Activated CD8-positive, alpha-beta memory T cell treated with anti-CD3 and anti-CD28 coated beads, Interleukin-2, amount 50 U/mL, for 4 hours (primary cell): ENCODE data around the gene SIDT2.

Experiments
- DNase-seq: peaks from one replicate; pipeline ENCODE4 v3.0.0-alpha.2; 2020

SIDT2 gene

GRCh38 chr11:117189941-117190544 is 11.5 kb downstream of the SIDT2 start:
- DNase-seq, result no peak

GRCh38 chr11:117191680-117192400 is 13.3 kb downstream of the SIDT2 start:
- no peak for DNase-seq

DNA sequence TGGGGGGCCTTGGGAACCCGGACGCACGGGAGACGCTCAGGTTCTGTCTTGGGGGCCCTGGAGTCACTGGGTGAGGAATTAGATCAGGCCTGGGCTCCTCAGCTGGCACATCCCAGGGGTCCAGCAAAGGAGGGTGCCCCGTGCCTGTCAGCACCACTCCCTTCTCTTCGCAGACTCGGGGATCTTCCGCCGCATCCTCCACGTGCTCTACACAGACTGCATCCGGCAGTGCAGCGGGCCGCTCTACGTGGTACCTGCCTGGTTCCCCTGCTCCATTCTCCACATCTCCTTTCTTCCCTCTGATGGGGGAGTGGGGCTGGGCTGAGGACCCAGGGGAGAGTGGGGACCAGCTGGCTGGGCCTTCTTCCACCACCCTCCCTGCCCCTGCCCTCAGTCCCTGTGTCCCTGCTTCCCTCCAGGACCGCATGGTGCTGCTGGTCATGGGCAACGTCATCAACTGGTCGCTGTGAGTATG is 13.9 kb downstream of the SIDT2 start:
- DNase-seq, result no peak

DNA sequence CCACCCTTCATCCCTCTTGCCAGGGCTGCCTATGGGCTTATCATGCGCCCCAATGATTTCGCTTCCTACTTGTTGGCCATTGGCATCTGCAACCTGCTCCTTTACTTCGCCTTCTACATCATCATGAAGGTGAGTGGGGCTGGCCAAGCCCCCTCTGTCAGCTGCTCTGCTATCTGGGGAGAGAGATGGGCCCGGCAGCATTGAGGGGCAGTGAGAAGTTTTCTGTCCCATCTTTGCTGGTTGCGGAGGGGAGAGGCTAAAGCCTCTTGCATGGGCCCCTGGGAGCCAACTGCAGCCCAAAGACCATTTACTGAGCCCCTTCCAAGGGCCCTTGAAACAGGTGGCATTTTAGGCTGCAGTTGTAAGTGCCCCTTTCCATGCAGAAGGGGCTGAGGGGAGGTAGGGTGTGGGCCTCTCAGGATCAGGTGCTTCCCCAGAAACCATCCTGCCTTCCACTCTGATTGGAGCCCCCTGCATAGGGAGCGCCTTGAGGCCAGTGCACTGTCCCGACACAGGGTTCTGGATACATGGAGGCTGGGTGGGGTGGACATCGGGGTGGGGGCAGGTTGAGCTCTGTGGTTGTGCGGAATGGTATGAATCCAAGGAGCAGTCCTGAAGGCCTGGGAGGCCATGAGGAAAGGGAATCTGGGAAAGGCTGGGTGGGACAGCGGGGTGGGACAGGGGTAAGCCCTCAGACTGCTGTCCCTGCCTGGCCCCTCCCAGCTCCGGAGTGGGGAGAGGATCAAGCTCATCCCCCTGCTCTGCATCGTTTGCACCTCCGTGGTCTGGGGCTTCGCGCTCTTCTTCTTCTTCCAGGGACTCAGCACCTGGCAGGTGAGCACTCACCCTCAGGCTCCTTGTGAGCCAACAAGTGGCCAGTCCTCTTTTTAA is 14.8 kb downstream of the SIDT2 start:
- DNase-seq, result no peak

GRCh38 chr11:117194267-117194666 is 15.7 kb downstream of the SIDT2 start:
- no peak for DNase-seq

DNA sequence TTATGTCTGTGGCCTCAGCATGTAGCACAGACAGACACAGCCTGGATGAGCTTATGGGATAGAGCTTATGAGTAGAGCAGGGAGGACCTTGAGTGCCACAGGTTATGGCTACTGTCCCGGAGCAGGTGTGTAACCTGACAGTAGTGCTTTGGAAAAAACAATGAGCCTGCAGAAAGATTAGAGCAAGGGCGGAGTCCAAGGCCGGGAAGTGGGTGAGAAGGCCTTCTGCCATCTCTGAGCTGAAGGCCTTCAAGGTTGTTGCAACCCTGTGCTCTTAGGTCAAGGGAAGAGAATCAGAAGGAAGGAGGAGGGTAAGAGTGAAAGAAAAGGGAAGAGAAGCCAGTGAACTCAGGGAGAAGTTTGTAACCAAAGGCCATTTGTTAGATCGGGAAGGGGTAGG is 16.7 kb downstream of the SIDT2 start:
- no peak for DNase-seq

DNA sequence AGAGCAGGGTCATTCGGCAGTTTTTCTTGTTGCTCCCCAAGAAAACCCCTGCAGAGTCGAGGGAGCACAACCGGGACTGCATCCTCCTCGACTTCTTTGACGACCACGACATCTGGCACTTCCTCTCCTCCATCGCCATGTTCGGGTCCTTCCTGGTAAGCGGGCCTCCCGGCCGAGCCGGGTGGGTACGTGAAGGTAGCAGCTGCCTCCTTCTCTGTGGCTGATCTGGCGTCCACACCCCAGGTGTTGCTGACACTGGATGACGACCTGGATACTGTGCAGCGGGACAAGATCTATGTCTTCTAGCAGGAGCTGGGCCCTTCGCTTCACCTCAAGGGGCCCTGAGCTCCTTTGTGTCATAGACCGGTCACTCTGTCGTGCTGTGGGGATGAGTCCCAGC is 17.2 kb downstream of the SIDT2 start:
- no peak for DNase-seq

DNA sequence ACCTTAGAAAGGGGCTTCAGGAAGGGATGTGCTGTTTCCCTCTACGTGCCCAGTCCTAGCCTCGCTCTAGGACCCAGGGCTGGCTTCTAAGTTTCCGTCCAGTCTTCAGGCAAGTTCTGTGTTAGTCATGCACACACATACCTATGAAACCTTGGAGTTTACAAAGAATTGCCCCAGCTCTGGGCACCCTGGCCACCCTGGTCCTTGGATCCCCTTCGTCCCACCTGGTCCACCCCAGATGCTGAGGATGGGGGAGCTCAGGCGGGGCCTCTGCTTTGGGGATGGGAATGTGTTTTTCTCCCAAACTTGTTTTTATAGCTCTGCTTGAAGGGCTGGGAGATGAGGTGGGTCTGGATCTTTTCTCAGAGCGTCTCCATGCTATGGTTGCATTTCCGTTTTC is 18.5 kb downstream of the SIDT2 start:
- no peak for DNase-seq

GRCh38 chr11:117197516-117198456 is 19.2 kb downstream of the SIDT2 start:
- no peak for DNase-seq

GRCh38 chr11:117198613-117199012 is 20.1 kb downstream of the SIDT2 start:
- no peak for DNase-seq

DNA sequence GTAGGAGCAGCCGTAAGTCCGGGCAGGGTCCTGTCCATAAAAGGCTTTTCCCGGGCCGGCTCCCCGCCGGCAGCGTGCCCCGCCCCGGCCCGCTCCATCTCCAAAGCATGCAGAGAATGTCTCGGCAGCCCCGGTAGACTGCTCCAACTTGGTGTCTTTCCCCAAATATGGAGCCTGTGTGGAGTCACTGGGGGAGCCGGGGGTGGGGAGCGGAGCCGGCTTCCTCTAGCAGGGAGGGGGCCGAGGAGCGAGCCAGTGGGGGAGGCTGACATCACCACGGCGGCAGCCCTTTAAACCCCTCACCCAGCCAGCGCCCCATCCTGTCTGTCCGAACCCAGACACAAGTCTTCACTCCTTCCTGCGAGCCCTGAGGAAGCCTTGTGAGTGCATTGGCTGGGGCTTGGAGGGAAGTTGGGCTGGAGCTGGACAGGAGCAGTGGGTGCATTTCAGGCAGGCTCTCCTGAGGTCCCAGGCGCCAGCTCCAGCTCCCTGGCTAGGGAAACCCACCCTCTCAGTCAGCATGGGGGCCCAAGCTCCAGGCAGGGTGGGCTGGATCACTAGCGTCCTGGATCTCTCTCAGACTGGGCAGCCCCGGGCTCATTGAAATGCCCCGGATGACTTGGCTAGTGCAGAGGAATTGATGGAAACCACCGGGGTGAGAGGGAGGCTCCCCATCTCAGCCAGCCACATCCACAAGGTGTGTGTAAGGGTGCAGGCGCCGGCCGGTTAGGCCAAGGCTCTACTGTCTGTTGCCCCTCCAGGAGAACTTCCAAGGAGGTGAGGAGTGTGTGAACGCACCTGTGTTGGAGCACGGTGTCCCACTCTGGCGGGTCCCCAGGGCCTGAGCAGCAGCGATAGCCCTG is 20.7 kb downstream of the SIDT2 start, which contains the start of gene TAGLN:
Gene TAGLN (plus strand): TSS at position 318 of the 863 bp plus-strand sequence. CDS start 3,644 bp downstream, outside the sequence.
- no peak for DNase-seq

- no peak for DNase-seq
These were observed 21.6 kb downstream of the SIDT2 start for GRCh38 chr11:117199916-117200812.

DNA sequence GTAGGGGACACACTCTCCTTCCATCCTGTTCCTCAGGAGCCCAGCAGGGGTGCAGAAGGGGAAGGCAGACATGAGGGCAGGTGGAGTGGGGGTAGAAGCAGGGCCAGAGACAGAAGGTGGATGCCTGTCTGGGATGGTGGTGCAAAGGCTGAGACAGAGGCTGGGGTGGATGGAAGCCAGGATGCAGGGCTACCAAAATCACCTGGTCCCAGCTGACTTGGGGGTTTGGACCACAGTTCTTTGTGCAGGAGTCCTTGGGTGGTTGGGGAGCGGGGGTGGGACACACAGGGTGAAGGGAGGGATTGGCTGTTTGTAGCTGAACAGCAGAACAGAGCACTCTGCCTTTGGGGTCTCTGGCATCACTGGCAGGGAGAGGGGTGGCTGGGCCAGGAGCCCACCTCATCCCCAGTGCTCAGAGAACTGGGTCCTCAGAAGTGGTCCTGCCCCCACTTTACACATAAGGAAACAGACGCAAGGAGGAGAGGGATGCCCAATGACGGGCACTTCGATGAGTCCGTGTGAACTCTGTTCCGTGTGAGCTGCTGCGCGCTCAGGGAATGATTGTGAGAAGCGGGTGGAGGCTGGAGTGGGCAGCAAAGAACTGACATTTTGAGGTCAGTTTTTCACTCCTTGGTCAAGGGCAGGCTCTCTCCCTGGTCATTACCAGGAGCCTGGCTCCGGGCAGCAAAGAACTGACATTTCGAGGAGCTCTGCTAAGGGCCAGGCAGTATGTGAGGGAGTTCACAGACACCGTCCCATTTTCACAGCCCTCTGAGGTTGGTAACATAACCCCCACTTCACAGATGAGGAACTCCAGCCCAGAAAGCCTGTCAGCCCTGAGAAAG is 22.5 kb downstream of the SIDT2 start:
- no peak for DNase-seq

GRCh38 chr11:117201658-117202305 is 23.2 kb downstream of the SIDT2 start:
- no peak for DNase-seq

GRCh38 chr11:117202386-117203068 is 24.0 kb downstream of the SIDT2 start:
- no peak for DNase-seq

GRCh38 chr11:117203069-117203407 is 24.5 kb downstream of the SIDT2 start:
- DNase-seq, result no peak

DNA sequence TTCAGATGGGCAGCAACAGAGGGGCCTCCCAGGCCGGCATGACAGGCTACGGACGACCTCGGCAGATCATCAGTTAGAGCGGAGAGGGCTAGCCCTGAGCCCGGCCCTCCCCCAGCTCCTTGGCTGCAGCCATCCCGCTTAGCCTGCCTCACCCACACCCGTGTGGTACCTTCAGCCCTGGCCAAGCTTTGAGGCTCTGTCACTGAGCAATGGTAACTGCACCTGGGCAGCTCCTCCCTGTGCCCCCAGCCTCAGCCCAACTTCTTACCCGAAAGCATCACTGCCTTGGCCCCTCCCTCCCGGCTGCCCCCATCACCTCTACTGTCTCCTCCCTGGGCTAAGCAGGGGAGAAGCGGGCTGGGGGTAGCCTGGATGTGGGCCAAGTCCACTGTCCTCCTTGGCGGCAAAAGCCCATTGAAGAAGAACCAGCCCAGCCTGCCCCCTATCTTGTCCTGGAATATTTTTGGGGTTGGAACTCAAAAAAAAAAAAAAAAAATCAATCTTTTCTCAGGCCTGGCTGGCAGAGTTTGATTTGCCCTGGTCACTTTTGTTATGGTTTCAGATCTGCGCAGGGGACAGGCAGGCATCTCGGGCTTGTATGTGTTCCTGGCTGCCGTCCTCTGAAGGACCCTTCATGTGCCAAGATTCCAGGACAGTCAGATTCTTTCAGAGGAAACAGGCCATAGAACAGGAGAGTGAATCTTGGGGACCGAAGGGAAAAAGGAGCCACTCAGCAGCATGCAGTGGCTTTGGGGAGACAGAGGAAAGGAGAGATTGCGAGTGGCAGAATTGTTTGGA is 25.9 kb downstream of the SIDT2 start:
- no peak for DNase-seq
